Measurements from ENCODE around the gene FUBP3.
"Not testable (repeated sequence)": the region's sequence is repeated elsewhere in the genome, so short reads cannot be mapped to it uniquely, and the experiment has no call there.

The FUBP3 gene

GRCh38 chr9:130556396-130557076 is 22.8 kb upstream of the FUBP3 start:
- DNase-seq (ENCODE audit: low read depth), result no peak
- no peak overlapping the region for H3K4me3 ChIP-seq (ENCODE audit: control insufficient read depth, low read depth, low read length)
- no peak for TF ChIP-seq CTCF (conservative IDR thresholded peaks at IDR 0.05; ENCODE audit: control insufficient read depth, insufficient read depth, low read depth, low read length)

GRCh38 chr9:130557077-130557468 is 22.3 kb upstream of the FUBP3 start:
- TF ChIP-seq CTCF (conservative IDR thresholded peaks at IDR 0.05; ENCODE audit: control insufficient read depth, insufficient read depth, low read depth, low read length), result no peak
- no peak for DNase-seq (ENCODE audit: low read depth)
- H3K4me3 ChIP-seq (ENCODE audit: control insufficient read depth, low read depth, low read length), result no peak overlapping the region

- TF ChIP-seq CTCF (conservative IDR thresholded peaks at IDR 0.05; ENCODE audit: control insufficient read depth, insufficient read depth, low read depth, low read length), result no peak
- DNase-seq (ENCODE audit: low read depth), result no peak
Measured at GRCh38 chr9:130561056-130561455, 18.3 kb upstream of the FUBP3 start.

GRCh38 chr9:130562525-130562924 is 16.9 kb upstream of the FUBP3 start:
- DNase-seq (ENCODE audit: low read depth); H3K4me3 ChIP-seq (ENCODE audit: control insufficient read depth, low read depth, low read length): not testable (repeated sequence)

More at GRCh38 chr9:130561056-130561455, 18.3 kb upstream of the FUBP3 start:
- no peak overlapping the region for H3K4me3 ChIP-seq (ENCODE audit: control insufficient read depth, low read depth, low read length)

GRCh38 chr9:130563797-130564196 is 15.6 kb upstream of the FUBP3 start:
- DNase-seq (ENCODE audit: low read depth), result no peak
- no peak overlapping the region for H3K4me3 ChIP-seq (ENCODE audit: control insufficient read depth, low read depth, low read length)
- TF ChIP-seq CTCF (conservative IDR thresholded peaks at IDR 0.05; ENCODE audit: control insufficient read depth, insufficient read depth, low read depth, low read length), result no peak

- peak; percentile 15 for DNase-seq (ENCODE audit: low read depth)
- H3K4me3 ChIP-seq (ENCODE audit: control insufficient read depth, low read depth, low read length), result no peak overlapping the region
- no peak for TF ChIP-seq CTCF (conservative IDR thresholded peaks at IDR 0.05; ENCODE audit: control insufficient read depth, insufficient read depth, low read depth, low read length)
Measured at GRCh38 chr9:130565792-130566191, 13.6 kb upstream of the FUBP3 start.

- TF ChIP-seq CTCF (conservative IDR thresholded peaks at IDR 0.05; ENCODE audit: control insufficient read depth, insufficient read depth, low read depth, low read length), result no peak
- peak; percentile 46 for DNase-seq (ENCODE audit: low read depth)
- H3K4me3 ChIP-seq (ENCODE audit: control insufficient read depth, low read depth, low read length), result no peak overlapping the region
Measured at GRCh38 chr9:130570208-130570607, 9.2 kb upstream of the FUBP3 start.
